H4 (cell line): ENCODE data around the gene KCNIP1. TPM values are rescaled to one million over a fixed set of nuclear protein-coding genes. Genes with fewer than 3 reads are reported as not detected.

ENCODE experiments used
- DNase-seq: peaks from one replicate; pipeline ENCODE4 v3.0.0-alpha.2; 2015; ENCODE audit warnings: low spot score
- total RNA-seq: library from RNA; depleted of rRNA; stranded (reverse); fragments of >200 nt; shearing (Covaris generic); gene quantifications from 2 replicates; pipeline ENCODE4 v1.2.3, GENCODE V29; 2014

The KCNIP1 gene
- total RNA-seq, 1 experiment from 2014 or later, result not detected

GRCh38 chr5:170597109-170597751, 93.4 kb downstream of the KCNIP1 start:
- DNase-seq, result peak; percentile 60

GRCh38 chr5:170597872-170598271, 94.1 kb downstream of the KCNIP1 start:
- no peak for DNase-seq

- DNase-seq, result no peak
Observed at GRCh38 chr5:170599756-170600155, 95.9 kb downstream of the KCNIP1 start.

- no peak for DNase-seq
Observed at GRCh38 chr5:170601619-170602018, 97.8 kb downstream of the KCNIP1 start.

- no peak for DNase-seq
Observed at GRCh38 chr5:170603109-170603508, 99.3 kb downstream of the KCNIP1 start.

GRCh38 chr5:170603578-170604565, 100.1 kb downstream of the KCNIP1 start:
- DNase-seq, result peak; percentile 45

GRCh38 chr5:170606941-170607340, 103.1 kb downstream of the KCNIP1 start:
- no peak for DNase-seq

GRCh38 chr5:170611449-170612090, 107.8 kb downstream of the KCNIP1 start:
- no peak for DNase-seq

GRCh38 chr5:170612256-170612678, 108.4 kb downstream of the KCNIP1 start:
- no peak for DNase-seq

- no peak for DNase-seq
Observed at GRCh38 chr5:170614065-170614490, 110.3 kb downstream of the KCNIP1 start.

- DNase-seq, result peak; percentile 64
Observed at GRCh38 chr5:170614720-170615119, 110.9 kb downstream of the KCNIP1 start.

- DNase-seq, result no peak
Observed at GRCh38 chr5:170617533-170618490, 114.0 kb downstream of the KCNIP1 start.

GRCh38 chr5:170619869-170620268, 116.0 kb downstream of the KCNIP1 start:
- no peak for DNase-seq

- DNase-seq, result no peak
Observed at GRCh38 chr5:170622933-170623332, 119.1 kb downstream of the KCNIP1 start.

- peak; percentile 66 for DNase-seq
Observed at GRCh38 chr5:170623576-170624181, 119.9 kb downstream of the KCNIP1 start.

- DNase-seq, result no peak
Observed at GRCh38 chr5:170625221-170626165, 121.7 kb downstream of the KCNIP1 start.

GRCh38 chr5:170626507-170627150, 122.8 kb downstream of the KCNIP1 start:
- DNase-seq, result no peak

- no peak for DNase-seq
Observed at GRCh38 chr5:170627271-170627670, 123.5 kb downstream of the KCNIP1 start.

GRCh38 chr5:170628028-170628427, 124.2 kb downstream of the KCNIP1 start:
- no peak for DNase-seq
